ENCODE results near the gene ABL2. TPM values are rescaled to one million over a fixed set of nuclear protein-coding genes. Genes with fewer than 3 reads are reported as not detected.

The ABL2 gene
- polyA plus RNA-seq, 2 of the 4 experiments (the other 2 are of a cell fraction), result 12.4 TPM

GRCh38 chr1:179077396-179077795, 152.1 kb downstream of the ABL2 start:
- H3K4me1 ChIP-seq, result peaks cover 12% of the 10 kb centered on the region; the same call in 1 of the 3 replicates
- CTCF ChIA-PET, result interaction anchor here (1.1 to 3.7 kb wide), 6 partner anchors 27 to 294 kb away, joined by 4 to 20 read pairs (median 11); partner anchors contain the start of gene SOAT1
- H3K4me3 ChIP-seq, result no peak overlapping the region
- FAIRE-seq (no peak), DNase-seq (ENCODE audit: low read depth in 1 of 2, low spot score in 1 of 2) (no peak), ATAC-seq (no peak)
- H3K9me3 ChIP-seq, result no peaks in the 10 kb centered on the region
- no peak overlapping the region for H3K27ac ChIP-seq
- POLR2A ChIA-PET, result no interaction called here
- WGBS (ENCODE audit: missing lambda C conversion rate), result 80% methylated on average over 7 of the region's 7 CpGs
- no peak for TF ChIP-seq CBX8 (IDR thresholded peaks at IDR 0.05)
- no peak for TF ChIP-seq CBX2 (IDR thresholded peaks at IDR 0.05; ENCODE audit: borderline replicate concordance, low read depth)
- TF ChIP-seq NR3C1 (IDR thresholded peaks at IDR 0.05), result no peak
- TF ChIP-seq ZFP36 (IDR thresholded peaks at IDR 0.05; ENCODE audit: borderline replicate concordance, partially characterized antibody), result no peak
- TF ChIP-seq MYC (IDR thresholded peaks at IDR 0.05; ENCODE audit: borderline replicate concordance, low read length), result no peak
- TF ChIP-seq ZNF302 (CRISPR knock-in tag; IDR thresholded peaks at IDR 0.05), result no peak
- no peak for TF ChIP-seq FOSL2 (IDR thresholded peaks at IDR 0.05)
- TF ChIP-seq FOSL2 (CRISPR knock-in tag; IDR thresholded peaks at IDR 0.05), result no peak
- TF ChIP-seq KDM1A (IDR thresholded peaks at IDR 0.05; ENCODE audit: low read depth), result no peak
- TF ChIP-seq FOSB (CRISPR knock-in tag; IDR thresholded peaks at IDR 0.05), result no peak
- no peak for TF ChIP-seq MAZ (IDR thresholded peaks at IDR 0.05; ENCODE audit: borderline replicate concordance, low read depth, low read length)
- no peak for TF ChIP-seq CEBPB (IDR thresholded peaks at IDR 0.05)
- TF ChIP-seq SMC3 (IDR thresholded peaks at IDR 0.05), result no peak
- TF ChIP-seq BCL3 (IDR thresholded peaks at IDR 0.05), result no peak
- no peak for TF ChIP-seq ZC3H11A (IDR thresholded peaks at IDR 0.05)
- no peak for TF ChIP-seq HDAC2 (IDR thresholded peaks at IDR 0.05)
- no peak overlapping the region for H3K4me2 ChIP-seq

- no peak for TF ChIP-seq MAX (IDR thresholded peaks at IDR 0.05)
- ChIA-PET POLR2A (no interaction called here), CTCF (no interaction called here)
- no peak overlapping the region for H3K4me2 ChIP-seq
- DNase-seq (ENCODE audit: low read depth in 1 of 2, low spot score in 1 of 2), result no peak
- peaks cover 8% of the 10 kb centered on the region for H3K4me1 ChIP-seq
- H3K9me3 ChIP-seq, result no peaks in the 10 kb centered on the region
- H3K27ac ChIP-seq, result no peak overlapping the region
- ATAC-seq, result no peak
- FAIRE-seq, result no peak
- 97% methylated on average over 4 of the region's 4 CpGs for WGBS (ENCODE audit: missing lambda C conversion rate)
- no peak overlapping the region for H3K4me3 ChIP-seq
Measured at GRCh38 chr1:179066471-179066870, 163.0 kb downstream of the ABL2 start.

DNA sequence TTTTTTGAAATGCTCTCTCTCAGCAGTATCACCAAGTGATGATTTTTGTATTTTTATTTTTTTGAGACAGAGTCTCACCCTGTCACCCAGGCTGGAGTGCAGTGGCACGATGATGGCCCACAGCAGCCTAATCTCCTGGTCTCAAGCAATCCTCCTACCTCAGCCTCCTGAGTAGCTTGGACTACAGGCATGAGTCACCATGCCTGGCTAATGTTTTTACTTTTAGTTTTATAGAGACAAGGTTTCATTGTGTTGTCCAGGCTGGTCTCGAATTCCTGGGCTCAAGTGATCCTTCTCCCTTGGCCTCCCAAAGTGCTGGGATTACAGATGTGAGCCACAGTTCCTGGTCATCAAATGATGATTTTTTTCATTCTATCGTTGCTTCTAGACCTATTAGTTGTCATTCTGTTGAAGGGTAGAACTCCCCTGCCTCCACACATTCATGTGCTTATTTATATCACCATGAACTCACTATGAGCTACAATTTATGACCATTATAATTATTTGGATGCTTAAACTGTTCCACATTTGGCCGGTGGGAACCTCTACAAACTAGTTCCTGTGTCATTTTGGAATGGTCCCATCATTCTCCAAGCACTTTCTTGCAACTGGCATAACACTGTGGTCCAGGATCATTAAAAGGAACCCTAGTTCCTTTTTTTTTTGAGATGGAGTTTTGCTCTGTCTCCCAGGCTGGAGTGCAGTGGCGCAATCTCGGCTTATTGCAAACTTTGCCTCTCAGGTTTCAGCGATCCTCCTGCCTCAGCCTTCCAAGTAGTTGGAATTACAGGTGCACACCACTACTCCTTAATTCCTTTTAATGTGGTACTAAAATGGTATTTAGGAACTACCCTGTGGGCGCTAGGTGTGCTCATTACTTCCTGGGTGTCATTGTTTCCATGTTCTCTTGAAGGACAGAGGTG, 167.9 kb downstream of the ABL2 start:
- POLR2A ChIA-PET, result no interaction called here
- H3K4me3 ChIP-seq, result no peak overlapping the region
- peak overlapping the region; percentile 81 to 91 for H3K27ac ChIP-seq
- H3K4me2 ChIP-seq, result peak overlapping the region; percentile 60
- ATAC-seq (peak; percentile 38 to 62; a peak in 4 of 6 replicates), DNase-seq (ENCODE audit: low read depth in 1 of 2, low spot score in 1 of 2) (peak in 1 of 2 experiments; percentile 61), FAIRE-seq (no peak)
- no peak for TF ChIP-seq SREBF2 (IDR thresholded peaks at IDR 0.05)
- TF ChIP-seq, protein P1, sequence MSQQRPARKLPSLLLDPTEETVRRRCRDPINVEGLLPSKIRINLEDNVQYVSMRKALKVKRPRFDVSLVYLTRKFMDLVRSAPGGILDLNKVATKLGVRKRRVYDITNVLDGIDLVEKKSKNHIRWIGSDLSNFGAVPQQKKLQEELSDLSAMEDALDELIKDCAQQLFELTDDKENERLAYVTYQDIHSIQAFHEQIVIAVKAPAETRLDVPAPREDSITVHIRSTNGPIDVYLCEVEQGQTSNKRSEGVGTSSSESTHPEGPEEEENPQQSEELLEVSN (IDR thresholded peaks at IDR 0.05; ENCODE audit: borderline replicate concordance, low read depth), result peak; percentile 13; the same call in 1 of the 2 replicates
- TF ChIP-seq EP300 (IDR thresholded peaks at IDR 0.05), result 0 out of 5 replicates have a peak, but pooled peaks of 1 of the 2 experiments have one; percentile 0
- TF ChIP-seq ZC3H11A (IDR thresholded peaks at IDR 0.05), result 0 out of 2 replicates have a peak, but pooled peaks have one; percentile 11
- no peak for TF ChIP-seq FOXS1 (CRISPR knock-in tag; IDR thresholded peaks at IDR 0.05)
- TF ChIP-seq POLR2A (IDR thresholded peaks at IDR 0.05; ENCODE audit: low read length), result no peak
- no peak for TF ChIP-seq FOSL2 (IDR thresholded peaks at IDR 0.05)
- TF ChIP-seq FOSL2 (CRISPR knock-in tag; IDR thresholded peaks at IDR 0.05), result peak; percentile 75
- no peak for TF ChIP-seq NR3C1 (IDR thresholded peaks at IDR 0.05)
- TF ChIP-seq CEBPB (IDR thresholded peaks at IDR 0.05), result peak; percentile 19 to 27; a peak in 2 of 4 replicates
- TF ChIP-seq CBX2 (IDR thresholded peaks at IDR 0.05; ENCODE audit: borderline replicate concordance, low read depth), result no peak
- TF ChIP-seq EHF (CRISPR knock-in tag; IDR thresholded peaks at IDR 0.05), result 0 out of 2 replicates have a peak, but pooled peaks have one; percentile 13
- no peak for TF ChIP-seq CBX8 (IDR thresholded peaks at IDR 0.05)
- CTCF ChIA-PET, result interaction anchor here (1.3 to 3.7 kb wide), 3 partner anchors 17 to 58 kb away, joined by 3 to 16 read pairs (median 3); no protein-coding TSS in a partner anchor
- WGBS (ENCODE audit: missing lambda C conversion rate), result 71% methylated on average over 8 of the region's 8 CpGs
- H3K9me3 ChIP-seq, result peaks cover 6% of the 10 kb centered on the region; the same call in 2 of the 3 replicates
- peaks cover 43% of the 10 kb centered on the region for H3K4me1 ChIP-seq

Data from A549 (cell line).